Fibroblast of villous mesenchyme (primary cell): ENCODE results near the gene ADTRP. TPM values are rescaled to one million over a fixed set of nuclear protein-coding genes. Genes with fewer than 3 reads are reported as not detected.

ENCODE experiments used
- DNase-seq: peaks from one replicate; pipeline ENCODE4 v3.0.0-alpha.2; 2010; ENCODE audit warnings: low read depth
- H3K4me3 ChIP-seq: 2 replicates; pipeline ENCODE4 v1.5.1; 2011; ENCODE audit warnings: low read depth, mild to moderate bottlenecking, low read length
- CTCF ChIP-seq: IDR thresholded peaks from 2 replicates; pipeline ENCODE4 v1.5.1; 2012; ENCODE audit warnings: low read depth, mild to moderate bottlenecking, low read length; ENCODE audit not compliant: insufficient read depth
- total RNA-seq: library from RNA; depleted of rRNA; stranded (reverse); fragments of >200 nt; gene quantifications from 2 replicates; pipeline ENCODE4 v1.2.3, GENCODE V29; 2012

ADTRP gene
- total RNA-seq, 1 donor, result 1.3 TPM

- no peak for DNase-seq
- H3K4me3 ChIP-seq, result no peak overlapping the region
- TF ChIP-seq CTCF, result no peak
Measured at GRCh38 chr6:11775791-11776409, 2.7 kb downstream of the ADTRP start.

GRCh38 chr6:11774426-11774825 lies 4.2 kb downstream of the ADTRP start:
- TF ChIP-seq CTCF, result no peak
- DNase-seq, result no peak
- no peak overlapping the region for H3K4me3 ChIP-seq

GRCh38 chr6:11773581-11773980 lies 5.0 kb downstream of the ADTRP start:
- DNase-seq, result no peak
- no peak overlapping the region for H3K4me3 ChIP-seq
- no peak for TF ChIP-seq CTCF

- no peak for DNase-seq
- H3K4me3 ChIP-seq, result no peak overlapping the region
Measured at GRCh38 chr6:11773013-11773412, 5.6 kb downstream of the ADTRP start.

GRCh38 chr6:11772109-11772825 lies 6.3 kb downstream of the ADTRP start:
- H3K4me3 ChIP-seq, result no peak overlapping the region
- DNase-seq, result peak; percentile 95
- TF ChIP-seq CTCF, result no peak

More at GRCh38 chr6:11773013-11773412, 5.6 kb downstream of the ADTRP start:
- TF ChIP-seq CTCF, result no peak

- no peak overlapping the region for H3K4me3 ChIP-seq
- peak; percentile 86 for DNase-seq
- TF ChIP-seq CTCF, result no peak
Measured at GRCh38 chr6:11771473-11772048, 7.0 kb downstream of the ADTRP start.
